Kidney glomerular epithelial cell (primary cell): ENCODE measurements around the gene RSKR.
"Not testable (repeated sequence)": the region's sequence is repeated elsewhere in the genome, so short reads cannot be mapped to it uniquely, and the experiment has no call there.

Experiments used
- DNase-seq: peaks from one replicate; lab custom pipeline; 2025; lab: John Stamatoyannopoulos, UW

RSKR gene

GRCh38 chr17:28613931-28614381 lies at the start of gene RSKR:
Gene RSKR, minus strand, starts transcription at chr17:28614185. Its CDS starts 24 bp downstream, at chr17:28614161.
- no peak for DNase-seq

GRCh38 chr17:28663723-28664122 lies 49.7 kb upstream of the RSKR start:
- DNase-seq, result no peak

GRCh38 chr17:28662527-28662829 lies 48.5 kb upstream of the RSKR start:
- no peak for DNase-seq

DNA sequence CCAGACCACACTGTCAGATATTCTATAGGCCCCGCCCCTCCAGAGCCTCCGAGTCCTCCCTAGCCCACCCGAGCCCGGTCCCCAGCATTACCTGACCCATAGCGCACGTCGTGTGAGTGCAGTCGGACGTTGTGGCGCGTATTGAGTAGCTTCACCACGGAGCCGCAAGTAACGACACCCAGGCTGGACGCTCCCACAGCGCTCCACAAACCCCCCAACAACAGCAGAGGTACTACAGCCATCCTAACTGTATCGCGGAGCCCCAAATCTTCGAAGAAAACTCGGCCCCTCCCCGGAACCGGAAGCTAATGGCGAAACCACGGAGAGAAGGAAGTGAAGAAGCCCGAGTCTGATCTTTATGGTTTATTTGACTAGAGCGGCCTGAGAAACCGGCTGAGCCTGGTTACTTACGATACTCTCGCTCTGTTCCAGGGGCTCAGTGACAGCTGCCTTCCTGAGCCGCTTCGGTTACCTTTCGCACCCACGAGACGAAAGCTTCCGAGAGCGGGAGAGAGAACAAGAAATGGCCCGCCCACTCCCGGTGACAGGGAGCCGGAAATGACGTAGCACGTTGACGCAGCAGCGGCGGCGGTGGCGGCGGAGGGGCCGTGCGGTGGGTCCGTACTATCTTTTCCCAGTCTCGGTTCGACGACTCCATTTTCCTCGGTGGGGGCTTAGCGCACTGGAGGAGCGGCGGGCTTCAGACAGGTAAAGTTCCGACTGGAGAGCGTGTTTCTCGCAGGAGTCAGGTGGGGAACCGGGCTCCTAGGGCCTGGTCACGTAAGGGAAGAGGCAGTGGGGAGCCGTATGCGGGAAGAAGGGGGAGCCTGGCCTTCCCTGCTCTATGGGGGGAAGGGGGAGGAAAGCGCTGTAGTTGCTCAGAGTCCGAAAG lies 47.9 kb upstream of the RSKR start, which contains the start of the genes SDF2 and SUPT6H:
TSS of gene SDF2 (minus strand) at position 272 of the 892 bp plus-strand sequence. CDS start at position 242, 30 bp downstream.
TSS of gene SUPT6H (plus strand) at position 571 of the 892 bp plus-strand sequence. CDS start 11,197 bp downstream, outside the sequence.
- DNase-seq, result peak; percentile 92

GRCh38 chr17:28659497-28659881 lies 45.5 kb upstream of the RSKR start:
- DNase-seq, result not testable (repeated sequence)

- not testable (repeated sequence) for DNase-seq
Measured at GRCh38 chr17:28658766-28659496, 44.9 kb upstream of the RSKR start.

GRCh38 chr17:28658342-28658741 lies 44.4 kb upstream of the RSKR start:
- not testable (repeated sequence) for DNase-seq

GRCh38 chr17:28657756-28658155 lies 43.8 kb upstream of the RSKR start:
- DNase-seq, result no peak

DNA sequence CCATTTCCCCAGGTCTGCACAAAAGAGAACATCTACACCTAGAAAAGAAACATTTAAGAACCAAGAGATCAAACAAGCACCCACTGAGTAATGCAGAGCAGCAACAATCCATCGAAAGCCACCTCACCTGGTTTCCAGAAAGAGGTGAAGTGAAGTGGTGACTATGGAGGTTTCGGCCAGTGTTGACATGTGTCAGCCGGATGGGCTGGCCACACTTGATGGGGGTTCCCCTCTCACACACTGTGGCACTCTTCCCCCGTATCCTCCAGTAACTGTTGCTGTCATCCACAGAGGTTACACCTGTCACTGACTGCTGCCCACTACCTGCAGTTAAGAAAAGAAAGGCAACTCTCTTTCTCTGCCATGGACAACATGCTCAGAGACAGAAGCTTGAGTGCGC lies 41.2 kb upstream of the RSKR start:
- no peak for DNase-seq

- DNase-seq, result no peak
Measured at GRCh38 chr17:28648698-28649097, 34.7 kb upstream of the RSKR start.

DNA sequence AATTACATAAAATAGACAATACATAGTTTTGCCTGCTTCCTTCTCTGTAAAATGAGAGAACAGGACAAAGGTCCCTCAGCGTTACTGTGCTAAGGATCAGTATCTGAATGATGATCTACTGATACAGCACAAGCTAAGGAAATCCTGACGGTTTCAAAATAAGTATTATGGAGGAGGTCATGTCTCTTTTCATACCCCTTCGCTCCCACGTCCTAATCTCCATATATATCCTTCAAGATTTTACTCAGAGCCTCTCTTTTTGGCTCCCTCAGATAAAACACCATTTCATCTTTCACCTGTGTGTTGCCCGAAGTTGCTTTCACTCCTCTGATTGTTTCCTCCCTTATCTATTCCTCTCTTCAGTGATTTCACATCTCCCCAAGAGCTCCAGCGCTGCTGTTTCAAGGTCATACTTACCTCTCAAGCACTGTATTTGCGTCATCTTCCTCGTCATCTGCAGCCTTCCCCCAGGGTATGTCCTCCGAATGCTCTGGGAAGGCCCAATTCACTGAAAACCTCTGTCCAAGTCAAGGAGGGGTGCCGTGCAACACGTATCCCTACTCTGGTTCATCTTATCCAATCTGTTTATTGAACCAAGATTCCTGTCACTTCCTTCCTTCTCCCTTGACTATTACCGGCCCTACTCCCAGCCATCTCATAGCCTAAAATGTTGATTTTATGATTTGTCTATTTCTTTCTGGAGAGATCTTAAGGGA lies 32.2 kb upstream of the RSKR start:
- no peak for DNase-seq

- no peak for DNase-seq
Measured at GRCh38 chr17:28645576-28645939, 31.6 kb upstream of the RSKR start.

- peak; percentile 90 for DNase-seq
Measured at GRCh38 chr17:28644787-28645575, 31.0 kb upstream of the RSKR start, which contains the start of gene BLTP2. Gene BLTP2, minus strand, starts transcription at chr17:28645158. Its CDS starts 102 bp downstream, at chr17:28645056.

- DNase-seq, result peak; percentile 43
Measured at GRCh38 chr17:28643983-28644786, 30.2 kb upstream of the RSKR start.

- DNase-seq, result no peak
Measured at GRCh38 chr17:28641579-28641978, 27.6 kb upstream of the RSKR start.

DNA sequence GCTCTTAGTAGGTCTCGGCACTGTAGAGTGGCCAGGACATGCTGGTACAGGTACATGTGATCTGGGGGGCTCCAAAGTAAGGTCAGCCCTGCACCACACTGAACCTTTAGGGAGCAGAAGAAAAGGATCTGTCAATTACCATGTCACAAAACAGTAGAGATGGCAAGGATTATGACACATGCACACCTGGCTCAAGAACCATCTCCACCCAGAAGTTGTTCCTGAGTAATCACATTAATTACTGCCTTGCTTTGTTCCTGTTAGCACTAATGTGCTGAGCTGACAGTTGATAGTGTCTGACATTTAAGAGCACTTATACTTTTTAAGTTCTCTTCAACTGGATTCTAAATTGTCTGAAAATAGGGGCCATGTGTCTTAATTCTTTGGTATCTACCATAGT lies 21.5 kb upstream of the RSKR start:
- DNase-seq, result no peak

DNA sequence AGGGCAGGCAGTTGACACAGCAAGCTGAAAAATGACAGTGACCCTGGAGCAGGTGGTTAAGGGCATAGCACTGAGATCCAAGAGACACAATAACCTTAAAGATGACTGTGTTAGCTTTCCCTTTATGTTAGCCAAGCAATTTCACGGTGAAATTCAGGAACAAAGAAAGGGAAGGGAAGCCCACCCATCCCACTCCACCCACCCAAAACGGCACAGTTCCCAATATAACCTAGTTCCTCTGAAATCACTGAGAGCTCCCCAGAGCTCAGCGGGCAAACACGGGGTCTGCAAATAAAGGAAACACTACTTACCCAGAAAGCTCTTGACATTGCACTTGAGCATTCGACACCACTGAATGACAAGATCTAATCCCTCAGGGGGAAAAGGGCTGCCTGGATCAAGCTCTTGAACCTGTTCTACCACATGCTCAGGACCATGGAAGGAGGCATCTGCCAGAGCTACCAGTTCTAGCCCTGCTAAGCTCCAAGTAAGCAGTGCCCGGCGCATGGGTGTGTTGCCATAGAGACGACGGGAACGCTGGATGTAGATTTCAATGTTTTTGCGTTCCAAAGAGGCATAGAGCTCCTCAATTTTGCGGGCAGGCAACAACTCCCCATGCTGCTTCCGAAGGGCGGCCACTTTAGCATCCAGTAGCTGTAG lies 20.4 kb upstream of the RSKR start:
- DNase-seq, result no peak

- no peak for DNase-seq
Measured at GRCh38 chr17:28626818-28627217, 12.8 kb upstream of the RSKR start.

DNA sequence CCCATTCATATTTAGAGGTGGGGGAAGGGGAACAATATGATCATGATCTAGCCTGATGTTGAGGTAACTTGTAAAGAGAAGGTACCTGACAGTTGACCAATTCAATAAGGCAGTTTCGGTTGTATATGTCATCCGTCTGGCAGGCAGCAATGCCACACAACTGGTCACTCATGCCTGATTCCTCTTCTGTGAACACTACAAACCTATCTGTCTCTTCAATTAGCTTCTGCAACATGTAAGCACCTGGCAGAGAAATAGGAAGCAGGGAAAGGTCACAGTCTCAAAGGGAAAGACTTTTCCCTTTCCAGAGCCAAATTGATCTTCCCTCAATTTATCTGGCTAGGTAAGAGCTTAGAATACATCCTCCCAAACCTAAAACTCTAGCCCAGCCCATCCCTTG lies 10.2 kb upstream of the RSKR start:
- DNase-seq, result no peak

DNA sequence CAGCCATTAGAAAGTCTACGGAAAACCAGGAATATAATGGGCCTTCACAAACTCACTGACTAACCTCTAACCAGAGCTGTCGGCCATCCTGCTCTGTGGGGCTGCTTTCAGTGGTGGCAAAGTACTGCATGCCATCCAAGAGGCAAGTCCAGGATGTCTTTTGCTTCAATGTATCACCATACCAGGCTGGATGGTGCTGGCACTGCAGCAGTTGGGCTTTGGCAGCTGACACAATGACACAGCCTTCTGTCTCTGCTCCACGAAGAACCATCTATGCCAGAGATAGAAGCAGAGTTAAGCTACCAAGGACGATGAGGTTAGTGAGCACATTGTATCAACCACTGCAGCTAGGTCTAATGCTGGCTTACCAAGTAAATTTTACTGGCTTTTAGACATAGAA lies 9.7 kb upstream of the RSKR start:
- no peak for DNase-seq
